Rectal smooth muscle tissue (tissue), 1 donor: ENCODE measurements around the gene MEPCE.

Experiments
- H3K27ac ChIP-seq: one replicate; pipeline ENCODE4 v1.7.0; 2013; ENCODE audit warnings: low read depth, low read length, inconsistent platforms
- H3K27me3 ChIP-seq: one replicate; pipeline ENCODE4 v1.7.0; 2013; ENCODE audit warnings: low read length; ENCODE audit not compliant: control insufficient read depth, insufficient read depth
- H3K36me3 ChIP-seq: one replicate; pipeline ENCODE4 v1.7.0; 2013; ENCODE audit warnings: low read length; ENCODE audit not compliant: control insufficient read depth, insufficient read depth
- H3K4me1 ChIP-seq: one replicate; pipeline ENCODE4 v1.7.0; 2013; ENCODE audit warnings: low read length; ENCODE audit not compliant: control insufficient read depth, insufficient read depth
- H3K4me3 ChIP-seq: one replicate; pipeline ENCODE4 v1.7.0; 2013; ENCODE audit warnings: low read length
- H3K9ac ChIP-seq: one replicate; pipeline ENCODE4 v1.7.0; 2013; ENCODE audit warnings: low read length

The MEPCE gene

GRCh38 chr7:100396421-100396982 is 33.1 kb upstream of the MEPCE start:
- Histone ChIP-seq H3K4me1 (no peaks in the 10 kb centered on the region), H3K4me3 (no peak overlapping the region), H3K27me3 (no peaks in the 10 kb centered on the region), H3K27ac (no peak overlapping the region), H3K9ac (no peak overlapping the region), H3K36me3 (no peaks in the 10 kb centered on the region)

- Histone ChIP-seq H3K9ac (no peak overlapping the region), H3K27ac (no peak overlapping the region)
These were observed 32.1 kb upstream of the MEPCE start for GRCh38 chr7:100397315-100398081.

GRCh38 chr7:100398239-100398638 is 31.4 kb upstream of the MEPCE start:
- no peak overlapping the region for H3K9ac ChIP-seq
- no peak overlapping the region for H3K27ac ChIP-seq
- no peak overlapping the region for H3K4me3 ChIP-seq
- H3K27me3 ChIP-seq = no peaks in the 10 kb centered on the region
- no peaks in the 10 kb centered on the region for H3K4me1 ChIP-seq
- H3K36me3 ChIP-seq = no peaks in the 10 kb centered on the region

More at GRCh38 chr7:100397315-100398081, 32.1 kb upstream of the MEPCE start:
- H3K27me3 ChIP-seq = no peaks in the 10 kb centered on the region
- H3K4me1 ChIP-seq = no peaks in the 10 kb centered on the region
- H3K36me3 ChIP-seq = no peaks in the 10 kb centered on the region
- no peak overlapping the region for H3K4me3 ChIP-seq

GRCh38 chr7:100400041-100400440 is 29.6 kb upstream of the MEPCE start:
- H3K4me3 ChIP-seq = no peak overlapping the region
- H3K36me3 ChIP-seq = no peaks in the 10 kb centered on the region
- H3K27me3 ChIP-seq = no peaks in the 10 kb centered on the region
- H3K9ac ChIP-seq = no peak overlapping the region
- no peak overlapping the region for H3K27ac ChIP-seq
- no peaks in the 10 kb centered on the region for H3K4me1 ChIP-seq

- no peaks in the 10 kb centered on the region for H3K4me1 ChIP-seq
- no peaks in the 10 kb centered on the region for H3K36me3 ChIP-seq
- H3K4me3 ChIP-seq = no peak overlapping the region
- no peak overlapping the region for H3K27ac ChIP-seq
- H3K9ac ChIP-seq = no peak overlapping the region
- H3K27me3 ChIP-seq = no peaks in the 10 kb centered on the region
These were observed 29.0 kb upstream of the MEPCE start for GRCh38 chr7:100400656-100401055.

GRCh38 chr7:100401811-100402210 is 27.8 kb upstream of the MEPCE start:
- Histone ChIP-seq H3K36me3 (no peaks in the 10 kb centered on the region), H3K4me3 (no peak overlapping the region), H3K9ac (no peak overlapping the region), H3K27me3 (no peaks in the 10 kb centered on the region), H3K27ac (no peak overlapping the region), H3K4me1 (no peaks in the 10 kb centered on the region)

GRCh38 chr7:100402241-100402640 is 27.4 kb upstream of the MEPCE start:
- Histone ChIP-seq H3K4me1 (no peaks in the 10 kb centered on the region), H3K9ac (no peak overlapping the region), H3K27ac (no peak overlapping the region), H3K4me3 (no peak overlapping the region), H3K36me3 (no peaks in the 10 kb centered on the region), H3K27me3 (no peaks in the 10 kb centered on the region)

GRCh38 chr7:100406767-100407166 is 22.9 kb upstream of the MEPCE start:
- Histone ChIP-seq H3K4me3 (no peak overlapping the region), H3K27me3 (no peaks in the 10 kb centered on the region), H3K9ac (no peak overlapping the region), H3K27ac (no peak overlapping the region), H3K4me1 (no peaks in the 10 kb centered on the region), H3K36me3 (no peaks in the 10 kb centered on the region)

- no peaks in the 10 kb centered on the region for H3K4me1 ChIP-seq
- H3K27ac ChIP-seq = no peak overlapping the region
- no peaks in the 10 kb centered on the region for H3K36me3 ChIP-seq
- H3K9ac ChIP-seq = no peak overlapping the region
- H3K27me3 ChIP-seq = no peaks in the 10 kb centered on the region
- H3K4me3 ChIP-seq = no peak overlapping the region
These were observed 22.1 kb upstream of the MEPCE start for GRCh38 chr7:100407285-100408180.

GRCh38 chr7:100411101-100411500 is 18.5 kb upstream of the MEPCE start:
- no peaks in the 10 kb centered on the region for H3K36me3 ChIP-seq
- H3K4me1 ChIP-seq = no peaks in the 10 kb centered on the region
- no peak overlapping the region for H3K27ac ChIP-seq
- H3K9ac ChIP-seq = no peak overlapping the region
- H3K4me3 ChIP-seq = no peak overlapping the region
- no peaks in the 10 kb centered on the region for H3K27me3 ChIP-seq

- H3K27ac ChIP-seq = no peak overlapping the region
- no peaks in the 10 kb centered on the region for H3K4me1 ChIP-seq
- no peak overlapping the region for H3K4me3 ChIP-seq
- H3K36me3 ChIP-seq = no peaks in the 10 kb centered on the region
- no peaks in the 10 kb centered on the region for H3K27me3 ChIP-seq
- H3K9ac ChIP-seq = no peak overlapping the region
These were observed 16.3 kb upstream of the MEPCE start for GRCh38 chr7:100413346-100413745.

GRCh38 chr7:100413889-100414288 is 15.7 kb upstream of the MEPCE start:
- no peak overlapping the region for H3K27ac ChIP-seq
- no peak overlapping the region for H3K4me3 ChIP-seq
- no peaks in the 10 kb centered on the region for H3K36me3 ChIP-seq
- H3K9ac ChIP-seq = no peak overlapping the region
- no peaks in the 10 kb centered on the region for H3K27me3 ChIP-seq
- no peaks in the 10 kb centered on the region for H3K4me1 ChIP-seq
